WTC11 (cell line): ENCODE data around the gene PDC.

Experiments
- CREM ChIP-seq: sonication (generic); formaldehyde crosslinking; IDR thresholded peaks from 2 replicates; pipeline ENCODE4 v1.8.1; 2022; ENCODE audit warnings: mild to moderate bottlenecking, missing genetic modification reagents, moderate library complexity
- ETV6 ChIP-seq: sonication (generic); formaldehyde crosslinking; IDR thresholded peaks from 2 replicates; pipeline ENCODE4 v1.8.1; 2022; ENCODE audit warnings: mild to moderate bottlenecking, missing genetic modification reagents
- SMAD4 ChIP-seq: sonication (generic); formaldehyde crosslinking; IDR thresholded peaks from 2 replicates; pipeline ENCODE4 v1.8.0; 2022; ENCODE audit warnings: mild to moderate bottlenecking, missing genetic modification reagents
- TEAD4 ChIP-seq: sonication (generic); formaldehyde crosslinking; IDR thresholded peaks from 2 replicates; pipeline ENCODE4 v1.8.0; 2022; ENCODE audit warnings: mild to moderate bottlenecking, missing genetic modification reagents
- TF ChIP-seq, protein P1 (sequence below): sonication (generic); formaldehyde crosslinking; IDR thresholded peaks from 2 replicates; pipeline ENCODE4 v1.8.1; 2023; ENCODE audit warnings: mild to moderate bottlenecking, missing genetic modification reagents, moderate library complexity
- TF ChIP-seq, protein P2 (sequence below): sonication (generic); formaldehyde crosslinking; IDR thresholded peaks from 2 replicates; pipeline ENCODE4 v1.8.0; 2022; ENCODE audit warnings: mild to moderate bottlenecking, missing genetic modification reagents
- TF ChIP-seq, protein P3 (sequence below): fragments of 200-600 bp; IDR thresholded peaks from 2 replicates; pipeline ENCODE4 v1.8.0; 2022; ENCODE audit warnings: antibody characterized with exemption
- TF ChIP-seq, protein P4 (sequence below): sonication (generic); formaldehyde crosslinking; IDR thresholded peaks from 2 replicates; pipeline ENCODE4 v1.8.0; 2022; ENCODE audit warnings: mild to moderate bottlenecking, missing genetic modification reagents
- TF ChIP-seq, protein P5 (sequence below): sonication (generic); formaldehyde crosslinking; IDR thresholded peaks from 2 replicates; pipeline ENCODE4 v1.8.1; 2023; ENCODE audit warnings: mild to moderate bottlenecking, moderate library complexity, missing genetic modification reagents

DNA sequence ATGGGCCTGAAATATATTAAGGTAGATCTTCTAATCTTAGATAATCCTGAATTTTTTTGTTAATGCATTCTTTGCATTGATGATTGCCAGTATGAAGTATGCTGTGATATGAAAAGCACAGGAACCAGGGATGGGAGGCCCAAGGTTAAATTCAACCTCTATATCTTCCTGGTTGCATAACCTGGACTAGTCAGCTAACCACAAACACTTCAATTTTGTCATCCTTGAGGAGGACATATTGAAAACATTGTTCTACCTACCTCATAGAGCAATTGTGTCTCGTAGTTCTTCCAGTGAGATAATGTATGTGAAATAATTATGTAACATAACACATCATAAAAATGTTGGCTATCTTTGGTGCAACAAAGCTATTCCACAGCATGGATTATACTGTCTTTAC lies 25.6 kb downstream of the PDC start:
- TF ChIP-seq, protein P1, sequence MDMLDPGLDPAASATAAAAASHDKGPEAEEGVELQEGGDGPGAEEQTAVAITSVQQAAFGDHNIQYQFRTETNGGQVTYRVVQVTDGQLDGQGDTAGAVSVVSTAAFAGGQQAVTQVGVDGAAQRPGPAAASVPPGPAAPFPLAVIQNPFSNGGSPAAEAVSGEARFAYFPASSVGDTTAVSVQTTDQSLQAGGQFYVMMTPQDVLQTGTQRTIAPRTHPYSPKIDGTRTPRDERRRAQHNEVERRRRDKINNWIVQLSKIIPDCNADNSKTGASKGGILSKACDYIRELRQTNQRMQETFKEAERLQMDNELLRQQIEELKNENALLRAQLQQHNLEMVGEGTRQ (CRISPR knock-in tag), result no peak
- no peak for TF ChIP-seq SMAD4 (CRISPR knock-in tag)
- TF ChIP-seq CREM (CRISPR knock-in tag), result no peak
- TF ChIP-seq, protein P2, sequence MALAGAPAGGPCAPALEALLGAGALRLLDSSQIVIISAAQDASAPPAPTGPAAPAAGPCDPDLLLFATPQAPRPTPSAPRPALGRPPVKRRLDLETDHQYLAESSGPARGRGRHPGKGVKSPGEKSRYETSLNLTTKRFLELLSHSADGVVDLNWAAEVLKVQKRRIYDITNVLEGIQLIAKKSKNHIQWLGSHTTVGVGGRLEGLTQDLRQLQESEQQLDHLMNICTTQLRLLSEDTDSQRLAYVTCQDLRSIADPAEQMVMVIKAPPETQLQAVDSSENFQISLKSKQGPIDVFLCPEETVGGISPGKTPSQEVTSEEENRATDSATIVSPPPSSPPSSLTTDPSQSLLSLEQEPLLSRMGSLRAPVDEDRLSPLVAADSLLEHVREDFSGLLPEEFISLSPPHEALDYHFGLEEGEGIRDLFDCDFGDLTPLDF (CRISPR knock-in tag), result no peak
- TF ChIP-seq, protein P3, sequence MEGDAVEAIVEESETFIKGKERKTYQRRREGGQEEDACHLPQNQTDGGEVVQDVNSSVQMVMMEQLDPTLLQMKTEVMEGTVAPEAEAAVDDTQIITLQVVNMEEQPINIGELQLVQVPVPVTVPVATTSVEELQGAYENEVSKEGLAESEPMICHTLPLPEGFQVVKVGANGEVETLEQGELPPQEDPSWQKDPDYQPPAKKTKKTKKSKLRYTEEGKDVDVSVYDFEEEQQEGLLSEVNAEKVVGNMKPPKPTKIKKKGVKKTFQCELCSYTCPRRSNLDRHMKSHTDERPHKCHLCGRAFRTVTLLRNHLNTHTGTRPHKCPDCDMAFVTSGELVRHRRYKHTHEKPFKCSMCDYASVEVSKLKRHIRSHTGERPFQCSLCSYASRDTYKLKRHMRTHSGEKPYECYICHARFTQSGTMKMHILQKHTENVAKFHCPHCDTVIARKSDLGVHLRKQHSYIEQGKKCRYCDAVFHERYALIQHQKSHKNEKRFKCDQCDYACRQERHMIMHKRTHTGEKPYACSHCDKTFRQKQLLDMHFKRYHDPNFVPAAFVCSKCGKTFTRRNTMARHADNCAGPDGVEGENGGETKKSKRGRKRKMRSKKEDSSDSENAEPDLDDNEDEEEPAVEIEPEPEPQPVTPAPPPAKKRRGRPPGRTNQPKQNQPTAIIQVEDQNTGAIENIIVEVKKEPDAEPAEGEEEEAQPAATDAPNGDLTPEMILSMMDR, result no peak
- TF ChIP-seq, protein P4, sequence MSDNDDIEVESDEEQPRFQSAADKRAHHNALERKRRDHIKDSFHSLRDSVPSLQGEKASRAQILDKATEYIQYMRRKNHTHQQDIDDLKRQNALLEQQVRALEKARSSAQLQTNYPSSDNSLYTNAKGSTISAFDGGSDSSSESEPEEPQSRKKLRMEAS (CRISPR knock-in tag), result no peak
- no peak for TF ChIP-seq ETV6 (CRISPR knock-in tag)
- no peak for TF ChIP-seq TEAD4
- TF ChIP-seq, protein P5, sequence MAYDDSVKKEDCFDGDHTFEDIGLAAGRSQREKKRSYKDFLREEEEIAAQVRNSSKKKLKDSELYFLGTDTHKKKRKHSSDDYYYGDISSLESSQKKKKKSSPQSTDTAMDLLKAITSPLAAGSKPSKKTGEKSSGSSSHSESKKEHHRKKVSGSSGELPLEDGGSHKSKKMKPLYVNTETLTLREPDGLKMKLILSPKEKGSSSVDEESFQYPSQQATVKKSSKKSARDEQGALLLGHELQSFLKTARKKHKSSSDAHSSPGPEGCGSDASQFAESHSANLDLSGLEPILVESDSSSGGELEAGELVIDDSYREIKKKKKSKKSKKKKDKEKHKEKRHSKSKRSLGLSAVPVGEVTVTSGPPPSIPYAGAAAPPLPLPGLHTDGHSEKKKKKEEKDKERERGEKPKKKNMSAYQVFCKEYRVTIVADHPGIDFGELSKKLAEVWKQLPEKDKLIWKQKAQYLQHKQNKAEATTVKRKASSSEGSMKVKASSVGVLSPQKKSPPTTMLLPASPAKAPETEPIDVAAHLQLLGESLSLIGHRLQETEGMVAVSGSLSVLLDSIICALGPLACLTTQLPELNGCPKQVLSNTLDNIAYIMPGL (CRISPR knock-in tag), result no peak
